OCI-LY7 (cell line): ENCODE results near the gene NEO1. TPM values are rescaled to one million over a fixed set of nuclear protein-coding genes. Genes with fewer than 3 reads are reported as not detected.

Experiments
- BruUV-seq: library from RNA; stranded (reverse); fragments of 400-500 nt; replicated peaks from 2 replicates; lab custom pipeline; 2021; lab: Mats Ljungman, UMichigan
- CTCF ChIA-PET: fragments of 300-600 bp; sonication (Branson Sonifier 250); formaldehyde crosslinking; loops from one replicate; lab custom pipeline; 2022; ENCODE audit warnings: antibody characterized with exemption; ENCODE audit not compliant: unreplicated experiment; lab: Charles Lee
- POLR2A ChIA-PET: fragments of 300-600 bp; sonication (Branson Sonifier 250); formaldehyde crosslinking; loops from one replicate; lab custom pipeline; 2022; ENCODE audit warnings: antibody characterized with exemption; lab: Charles Lee
- DNase-seq: peaks from one replicate; pipeline ENCODE4 v3.0.0-alpha.2; 2015; ENCODE audit warnings: low spot score
- H2AFZ ChIP-seq: fragments of 200-600 bp; sonication (generic), shearing (Covaris generic); 2 replicates; pipeline ENCODE4 v1.6.1; 2014; ENCODE audit warnings: mild to moderate bottlenecking, antibody characterized with exemption, low read length, moderate library complexity
- H3K27ac ChIP-seq: fragments of 200-600 bp; sonication (generic); 2 replicates; pipeline ENCODE4 v1.5.1; 2014; ENCODE audit warnings: mixed run types, low read depth, mild to moderate bottlenecking, moderate library complexity, low read length, inconsistent platforms; ENCODE audit not compliant: poor library complexity, severe bottlenecking
- H3K36me3 ChIP-seq: fragments of 200-600 bp; sonication (generic); 2 replicates; pipeline ENCODE4 v1.6.1; 2014; ENCODE audit warnings: mild to moderate bottlenecking, antibody characterized with exemption, low read length, moderate library complexity, mixed read lengths; ENCODE audit not compliant: insufficient read depth
- H3K4me1 ChIP-seq: fragments of 200-600 bp; sonication (generic); 2 replicates; pipeline ENCODE4 v1.5.1; 2014; ENCODE audit warnings: mild to moderate bottlenecking, low read length; ENCODE audit not compliant: insufficient read depth, poor library complexity, severe bottlenecking
- H3K4me2 ChIP-seq: fragments of 200-600 bp; sonication (generic); 2 replicates; pipeline ENCODE4 v1.6.1; 2014; ENCODE audit warnings: mild to moderate bottlenecking, low read length
- H3K4me3 ChIP-seq: fragments of 200-600 bp; sonication (generic); 2 replicates; pipeline ENCODE4 v1.5.1; 2014; ENCODE audit warnings: mild to moderate bottlenecking, low read depth, low read length; ENCODE audit not compliant: poor library complexity, severe bottlenecking
- H3K79me2 ChIP-seq: fragments of 200-600 bp; sonication (generic); 2 replicates; pipeline ENCODE4 v1.6.1; 2016; ENCODE audit warnings: low read depth, mild to moderate bottlenecking, low read length, moderate library complexity, mixed read lengths; ENCODE audit not compliant: insufficient read depth
- H3K9me2 ChIP-seq: fragments of 200-600 bp; sonication (generic); 2 replicates; pipeline ENCODE4 v1.6.1; 2016; ENCODE audit warnings: mild to moderate bottlenecking, low read length, mixed read lengths; ENCODE audit not compliant: insufficient read depth
- H3K9me3 ChIP-seq: fragments of 200-600 bp; sonication (generic); 2 replicates; pipeline ENCODE4 v1.6.1; 2014; ENCODE audit warnings: mild to moderate bottlenecking, mixed run types, low read length, mixed read lengths
- H4K20me1 ChIP-seq: fragments of 200-600 bp; sonication (generic); 2 replicates; pipeline ENCODE4 v1.6.1; 2014; ENCODE audit warnings: mild to moderate bottlenecking, antibody characterized with exemption, low read length, moderate library complexity, mixed read lengths; ENCODE audit not compliant: insufficient read depth
- CTCF ChIP-seq: fragments of 200-600 bp; sonication (generic); conservative IDR thresholded peaks from 2 replicates; pipeline ENCODE4 v1.5.1; 2014; ENCODE audit warnings: mild to moderate bottlenecking, antibody characterized with exemption, low read length, moderate library complexity, mixed read lengths
- EZH2phosphoT487 ChIP-seq: fragments of 200-600 bp; sonication (generic); IDR thresholded peaks from 2 replicates; pipeline ENCODE4 v1.6.1; 2018; ENCODE audit warnings: low read depth, borderline replicate concordance, mild to moderate bottlenecking, mixed run types, antibody characterized with exemption, low read length, moderate library complexity, mixed read lengths
- intact Hi-C: fragments of 100-400 bp; cut with micrococcal nuclease; formaldehyde crosslinking; loops from one replicate; pipeline ENCODE4 v1.10.0; 2022; ENCODE audit not compliant: unreplicated experiment
- total RNA-seq, 2 experiments: library from RNA; depleted of rRNA in 1 of 2; stranded (reverse); fragments of >200 nt in 1 of 2; shearing (Covaris generic) in 1 of 2; gene quantifications; 2 replicates each; pipeline ENCODE4 v1.2.3, GENCODE V29; 2014 to 2022

Gene NEO1
- total RNA-seq, 2 experiments from 2014 or later: 3.0 TPM

- Histone ChIP-seq H3K9me3 (0 out of 2 replicates have a peak, but pooled peaks cover 4% of the 10 kb centered on the region), H3K36me3 (no peaks in the 10 kb centered on the region), H3K27ac (no peak overlapping the region), H3K79me2 (no peaks in the 10 kb centered on the region), H3K4me1 (no peaks in the 10 kb centered on the region), H3K9me2 (no peaks in the 10 kb centered on the region), H3K4me2 (no peak overlapping the region), H2AFZ (no peak overlapping the region), H3K4me3 (no peak overlapping the region), H4K20me1 (no peaks in the 10 kb centered on the region)
- intact Hi-C loops: no loop called here
- no peak for TF ChIP-seq EZH2phosphoT487
- ChIA-PET POLR2A (no interaction called here), CTCF (no interaction called here)
- DNase-seq: no peak
- no TSS peak for BruUV-seq
Observed at GRCh38 chr15:73183071-73183470, 130.8 kb downstream of the NEO1 start.

GRCh38 chr15:73190189-73190601, 137.9 kb downstream of the NEO1 start:
- Histone ChIP-seq H3K9me2 (no peaks in the 10 kb centered on the region), H3K4me1 (no peaks in the 10 kb centered on the region), H3K4me3 (no peak overlapping the region), H3K27ac (no peak overlapping the region), H3K4me2 (no peak overlapping the region), H3K9me3 (no peaks in the 10 kb centered on the region), H2AFZ (no peak overlapping the region), H4K20me1 (no peaks in the 10 kb centered on the region), H3K36me3 (no peaks in the 10 kb centered on the region), H3K79me2 (no peaks in the 10 kb centered on the region)
- ChIA-PET CTCF (no interaction called here), POLR2A (no interaction called here)
- intact Hi-C loops: no loop called here
- no TSS peak for BruUV-seq
- DNase-seq: no peak
- no peak for TF ChIP-seq CTCF

GRCh38 chr15:73195166-73195565, 142.9 kb downstream of the NEO1 start:
- Histone ChIP-seq H3K4me3 (no peak overlapping the region), H2AFZ (no peak overlapping the region), H3K27ac (no peak overlapping the region), H3K36me3 (no peaks in the 10 kb centered on the region), H3K79me2 (no peaks in the 10 kb centered on the region), H3K9me3 (no peaks in the 10 kb centered on the region), H3K4me1 (no peaks in the 10 kb centered on the region), H4K20me1 (no peaks in the 10 kb centered on the region), H3K9me2 (no peaks in the 10 kb centered on the region), H3K4me2 (no peak overlapping the region)
- intact Hi-C loops: no loop called here
- no peak for TF ChIP-seq EZH2phosphoT487
- no peak for TF ChIP-seq CTCF
- no TSS peak for BruUV-seq
- ChIA-PET POLR2A (no interaction called here), CTCF (no interaction called here)
- DNase-seq: no peak
